Neural cell (in vitro differentiated cells): ENCODE data around the gene FAM171A1. TPM values are rescaled to one million over a fixed set of nuclear protein-coding genes. Genes with fewer than 3 reads are reported as not detected.

Experiments used
- H2AFZ ChIP-seq: fragments of 200-600, 300-800 bp; sonication (generic), shearing (Covaris generic); 2 replicates; pipeline ENCODE4 v1.6.0; 2014; ENCODE audit warnings: low read depth, mild to moderate bottlenecking, antibody characterized with exemption, low read length, moderate library complexity
- H3F3A ChIP-seq: fragments of 200-600 bp; shearing (Covaris generic); 2 replicates; pipeline ENCODE4 v1.6.1; 2016; ENCODE audit warnings: mild to moderate bottlenecking, moderate library complexity, mixed read lengths, antibody characterized with exemption, low read length; ENCODE audit not compliant: insufficient read depth, poor library complexity, severe bottlenecking
- H3K27ac ChIP-seq: fragments of 200-600, 300-800 bp; sonication (generic), shearing (Covaris generic); 2 replicates; pipeline ENCODE4 v1.5.1; 2014; ENCODE audit warnings: mild to moderate bottlenecking, low read length, moderate library complexity
- H3K27me3 ChIP-seq: fragments of 300-800, 200-600 bp; sonication (generic), shearing (Covaris generic); 2 replicates; pipeline ENCODE4 v1.6.0; 2014; ENCODE audit warnings: mild to moderate bottlenecking, low read depth, low read length, moderate library complexity; ENCODE audit not compliant: insufficient read depth
- H3K36me3 ChIP-seq: fragments of 300-800, 200-600 bp; sonication (generic), shearing (Covaris generic); 2 replicates; pipeline ENCODE4 v1.5.1; 2014; ENCODE audit warnings: mild to moderate bottlenecking, antibody characterized with exemption, low read length, moderate library complexity; ENCODE audit not compliant: insufficient read depth
- H3K4me2 ChIP-seq: fragments of 300-800, 200-600 bp; sonication (generic), shearing (Covaris generic); 2 replicates; pipeline ENCODE4 v1.6.0; 2014; ENCODE audit warnings: mild to moderate bottlenecking, low read length
- H3K4me3 ChIP-seq: fragments of 300-800, 200-600 bp; sonication (generic), shearing (Covaris generic); 2 replicates; pipeline ENCODE4 v1.5.1; 2014; ENCODE audit warnings: mild to moderate bottlenecking, low read length, moderate library complexity
- H3K79me2 ChIP-seq: fragments of 200-600 bp; shearing (Covaris generic); replicated peaks from 2 replicates; pipeline ENCODE4 v1.6.0; 2014; ENCODE audit warnings: mild to moderate bottlenecking, low read length, moderate library complexity; ENCODE audit not compliant: insufficient read depth
- H3K9ac ChIP-seq: fragments of 300-800, 200-600 bp; sonication (generic), shearing (Covaris generic); 2 replicates; pipeline ENCODE4 v1.6.1; 2016; ENCODE audit warnings: mild to moderate bottlenecking, low read length, mixed read lengths
- H3K9me2 ChIP-seq: fragments of 200-600 bp; shearing (Covaris generic); 2 replicates; pipeline ENCODE4 v1.6.1; 2016; ENCODE audit warnings: mild to moderate bottlenecking, low read length, mixed read lengths; ENCODE audit not compliant: insufficient read depth
- H3K9me3 ChIP-seq: fragments of 200-600, 300-800 bp; sonication (generic), shearing (Covaris generic); 2 replicates; pipeline ENCODE4 v1.6.1; 2016; ENCODE audit warnings: mild to moderate bottlenecking, mixed run types, low read length, moderate library complexity, mixed read lengths
- H4K20me1 ChIP-seq: fragments of 200-600 bp; shearing (Covaris generic); 2 replicates; pipeline ENCODE4 v1.6.1; 2016; ENCODE audit warnings: mild to moderate bottlenecking, mixed run types; ENCODE audit not compliant: insufficient read depth
- CTCF ChIP-seq: fragments of 450-650 bp; IDR thresholded peaks from 2 replicates; pipeline ENCODE4 v1.5.1; 2014; ENCODE audit warnings: antibody characterized with exemption, mild to moderate bottlenecking, moderate library complexity; ENCODE audit not compliant: poor library complexity, severe bottlenecking
- EP300 ChIP-seq: fragments of 450-650 bp; conservative IDR thresholded peaks from 2 replicates; pipeline ENCODE4 v1.6.1; 2014; ENCODE audit warnings: antibody characterized with exemption, mild to moderate bottlenecking, moderate library complexity; ENCODE audit not compliant: poor library complexity, severe bottlenecking
- EZH2 ChIP-seq: fragments of 200-600, 300-800 bp; shearing (Covaris generic), sonication (generic); IDR thresholded peaks from 2 replicates; pipeline ENCODE4 v1.6.1; 2014; ENCODE audit warnings: antibody characterized with exemption, low read length, borderline replicate concordance, mild to moderate bottlenecking; ENCODE audit not compliant: insufficient read depth, poor library complexity, severe bottlenecking
- MXI1 ChIP-seq: fragments of 450-650 bp; conservative IDR thresholded peaks from 2 replicates; pipeline ENCODE4 v1.6.1; 2014; ENCODE audit warnings: antibody characterized with exemption, mild to moderate bottlenecking; ENCODE audit not compliant: poor library complexity, severe bottlenecking
- POLR2AphosphoS5 ChIP-seq: IDR thresholded peaks from 2 replicates; pipeline ENCODE4 v1.6.1; 2012
- RAD21 ChIP-seq: fragments of 450-650 bp; conservative IDR thresholded peaks from 2 replicates; pipeline ENCODE4 v1.6.1; 2014; ENCODE audit warnings: antibody characterized with exemption, mild to moderate bottlenecking, moderate library complexity
- REST ChIP-seq: IDR thresholded peaks from 2 replicates; pipeline ENCODE4 v1.6.1; 2012; ENCODE audit warnings: borderline replicate concordance
- SMC3 ChIP-seq: fragments of 450-650 bp; conservative IDR thresholded peaks from 2 replicates; pipeline ENCODE4 v1.6.1; 2014; ENCODE audit warnings: antibody characterized with exemption, mild to moderate bottlenecking, moderate library complexity; ENCODE audit not compliant: poor library complexity
- TAF1 ChIP-seq: IDR thresholded peaks from 2 replicates; pipeline ENCODE4 v1.6.1; 2012; ENCODE audit warnings: low read depth
- polyA plus RNA-seq: library from polyadenylated mRNA; depleted of rRNA; stranded (reverse); fragments of >200 nt; gene quantifications from 2 replicates; pipeline ENCODE4 v1.2.3, GENCODE V29; 2014

FAM171A1 gene
- polyA plus RNA-seq, 1 donor from 2014 or later, result 28.8 TPM

GRCh38 chr10:15255961-15256360 lies 115.1 kb downstream of the FAM171A1 start:
- Histone ChIP-seq H3K9me3 (no peaks in the 10 kb centered on the region), H3K27ac (no peak overlapping the region), H3K9ac (no peak overlapping the region), H3F3A (no peaks in the 10 kb centered on the region), H3K79me2 (no peaks in the 10 kb centered on the region), H3K4me3 (no peak overlapping the region), H3K9me2 (no peaks in the 10 kb centered on the region), H3K4me2 (no peak overlapping the region), H2AFZ (no peak overlapping the region), H3K27me3 (no peaks in the 10 kb centered on the region), H4K20me1 (no peaks in the 10 kb centered on the region), H3K36me3 (no peaks in the 10 kb centered on the region)
- TF ChIP-seq EZH2, result no peak
- TF ChIP-seq TAF1, result no peak
- no peak for TF ChIP-seq MXI1
- TF ChIP-seq SMC3, result no peak

GRCh38 chr10:15254808-15255648 lies 116.1 kb downstream of the FAM171A1 start:
- Histone ChIP-seq H3F3A (no peaks in the 10 kb centered on the region), H4K20me1 (no peaks in the 10 kb centered on the region), H2AFZ (no peak overlapping the region), H3K4me3 (no peak overlapping the region), H3K27ac (no peak overlapping the region), H3K27me3 (no peaks in the 10 kb centered on the region), H3K36me3 (no peaks in the 10 kb centered on the region), H3K79me2 (no peaks in the 10 kb centered on the region), H3K9me3 (no peaks in the 10 kb centered on the region), H3K9me2 (no peaks in the 10 kb centered on the region), H3K9ac (no peak overlapping the region), H3K4me2 (no peak overlapping the region)
- TF ChIP-seq RAD21 (no peak), POLR2AphosphoS5 (peak; percentile 44)

GRCh38 chr10:15253951-15254807 lies 116.9 kb downstream of the FAM171A1 start:
- H3K36me3 ChIP-seq, result no peaks in the 10 kb centered on the region
- H3K9ac ChIP-seq, result no peak overlapping the region
- no peak overlapping the region for H3K4me3 ChIP-seq
- H3K9me2 ChIP-seq, result no peaks in the 10 kb centered on the region
- H3F3A ChIP-seq, result no peaks in the 10 kb centered on the region
- no peak for TF ChIP-seq EZH2
- no peak overlapping the region for H3K27ac ChIP-seq
- no peak overlapping the region for H3K4me2 ChIP-seq
- H3K27me3 ChIP-seq, result no peaks in the 10 kb centered on the region
- no peaks in the 10 kb centered on the region for H3K9me3 ChIP-seq
- H3K79me2 ChIP-seq, result no peaks in the 10 kb centered on the region
- H2AFZ ChIP-seq, result no peak overlapping the region
- H4K20me1 ChIP-seq, result no peaks in the 10 kb centered on the region

- no peaks in the 10 kb centered on the region for H4K20me1 ChIP-seq
- no peaks in the 10 kb centered on the region for H3K27me3 ChIP-seq
- H3K9ac ChIP-seq, result no peak overlapping the region
- no peak for TF ChIP-seq CTCF
- TF ChIP-seq SMC3, result no peak
- TF ChIP-seq POLR2AphosphoS5, result no peak
- no peak for TF ChIP-seq MXI1
- TF ChIP-seq EP300, result no peak
- no peak for TF ChIP-seq REST
- TF ChIP-seq RAD21, result no peak
- TF ChIP-seq TAF1, result no peak
- no peaks in the 10 kb centered on the region for H3K36me3 ChIP-seq
- no peak overlapping the region for H3K4me2 ChIP-seq
- no peaks in the 10 kb centered on the region for H3K9me3 ChIP-seq
- no peaks in the 10 kb centered on the region for H3F3A ChIP-seq
- no peak overlapping the region for H2AFZ ChIP-seq
- H3K79me2 ChIP-seq, result no peaks in the 10 kb centered on the region
- no peaks in the 10 kb centered on the region for H3K9me2 ChIP-seq
- H3K4me3 ChIP-seq, result no peak overlapping the region
- no peak overlapping the region for H3K27ac ChIP-seq
Observed at GRCh38 chr10:15252396-15252795, 118.7 kb downstream of the FAM171A1 start.
